NOMO-1 treated with DMSO at 0.1 percent for 48 hours (cell line): ENCODE data around the gene HOXC13.

Experiments
- DNase-seq: peaks from one replicate; lab custom pipeline; 2025; ENCODE audit not compliant: unreplicated experiment; lab: John Stamatoyannopoulos, UW

Gene HOXC13

GRCh38 chr12:53939141-53940108, 794 bp downstream of the HOXC13 start:
- no peak for DNase-seq

- DNase-seq: no peak
These were observed 1.9 kb downstream of the HOXC13 start for GRCh38 chr12:53940443-53941014.

- DNase-seq: no peak
These were observed 2.6 kb downstream of the HOXC13 start for GRCh38 chr12:53941187-53941586.

GRCh38 chr12:53941750-53942149, 3.1 kb downstream of the HOXC13 start:
- no peak for DNase-seq

- DNase-seq: no peak
These were observed 3.9 kb downstream of the HOXC13 start for GRCh38 chr12:53942467-53942997.

- DNase-seq: no peak
These were observed 5.6 kb downstream of the HOXC13 start for GRCh38 chr12:53944209-53944608.

- DNase-seq: no peak
These were observed 6.5 kb downstream of the HOXC13 start for GRCh38 chr12:53944907-53945847.

- no peak for DNase-seq
These were observed 9.1 kb downstream of the HOXC13 start for GRCh38 chr12:53947743-53948142.

GRCh38 chr12:53948650-53949593, 10.3 kb downstream of the HOXC13 start:
- DNase-seq: peak; percentile 19

- no peak for DNase-seq
These were observed 11.2 kb downstream of the HOXC13 start for GRCh38 chr12:53949631-53950436.

GRCh38 chr12:53950437-53950773, 11.8 kb downstream of the HOXC13 start:
- DNase-seq: no peak

GRCh38 chr12:53950789-53951576, 12.4 kb downstream of the HOXC13 start:
- DNase-seq: no peak

- DNase-seq: no peak
These were observed 13.1 kb downstream of the HOXC13 start for GRCh38 chr12:53951577-53952334.

- no peak for DNase-seq
These were observed 13.7 kb downstream of the HOXC13 start for GRCh38 chr12:53952335-53952694.

GRCh38 chr12:53952871-53953734, 14.5 kb downstream of the HOXC13 start:
- no peak for DNase-seq

GRCh38 chr12:53953831-53954693, 15.4 kb downstream of the HOXC13 start:
- DNase-seq: no peak
